Esophagus squamous epithelium (tissue), 5 donors: Measurements from ENCODE around the gene MYO9B. TPM values are rescaled to one million over a fixed set of nuclear protein-coding genes. Genes with fewer than 3 reads are reported as not detected.

Experiments used
- DNase-seq: peaks from one replicate; lab custom pipeline; 2025; lab: John Stamatoyannopoulos, UW
- H3K27ac ChIP-seq, 4 donors: fragments of 200-600 bp; sonication (generic); one replicate each; pipeline ENCODE4 v1.5.1; 2016 to 2019; ENCODE audit warnings: mild to moderate bottlenecking in 1 of 4
- H3K27me3 ChIP-seq, 4 donors: fragments of 200-600 bp; sonication (generic); 1 replicate in 3 of 4; 2 replicates in 1 of 4; pipeline versions ENCODE4 v1.5.1 to v1.6.0; 2017 to 2021; ENCODE audit warnings: antibody characterized with exemption in 1 of 4
- H3K36me3 ChIP-seq, 3 donors: fragments of 200-600 bp; sonication (generic); one replicate each; pipeline ENCODE4 v1.5.1; 2016 to 2019
- H3K4me1 ChIP-seq, 3 donors: fragments of 200-600 bp; sonication (generic); one replicate each; pipeline ENCODE4 v1.5.1; 2017 to 2019
- H3K4me3 ChIP-seq, 4 donors: fragments of 200-600 bp; sonication (generic); 1 replicate in 3 of 4; 2 replicates in 1 of 4; pipeline ENCODE4 v1.5.1; 2016 to 2019; ENCODE audit warnings: mild to moderate bottlenecking in 2 of 4, moderate library complexity in 1 of 4
- H3K9me3 ChIP-seq, 3 donors: fragments of 200-600 bp; sonication (generic); one replicate each; pipeline ENCODE4 v1.5.1; 2016 to 2019
- POLR2A ChIP-seq, 4 donors: fragments of 450-650 bp; IDR thresholded peaks; one replicate each; pipeline ENCODE4 v1.6.1; 2017; ENCODE audit warnings: antibody characterized with exemption in 4 of 4, mild to moderate bottlenecking in 4 of 4, moderate library complexity in 3 of 4
- WGBS, 2 donors: methylation state at CpG; one replicate each; pipeline ENCODE4 v1.1.5; 2018; 5-methylcytosine and 5-hydroxymethylcytosine counted together
- intact Hi-C: fragments of 100-400 bp; cut with DNase I; formaldehyde crosslinking; loops from one replicate; pipeline ENCODE4 v1.15.0; 2022
- total RNA-seq, 4 donors: library from RNA; depleted of rRNA; stranded (reverse); fragments of >200 nt; gene quantifications; one replicate each; pipeline ENCODE4 v1.1.0, GENCODE V29; 2016
- TF ChIP-seq, protein P1 (sequence below), 6 experiments: fragments of 450-650 bp in 4 of 6; fragments of 200-600 bp in 2 of 6; sonication (generic) in 2 of 6; IDR thresholded peaks; one replicate each; pipeline ENCODE4 v1.5.1; 2016 to 2019; ENCODE audit warnings: antibody characterized with exemption in 6 of 6, mild to moderate bottlenecking in 4 of 6, moderate library complexity in 4 of 6
- donor health status: DM: yes; HTN: yes; CAD: no.

MYO9B gene
- total RNA-seq, 4 donors from 2014 or later = 25.5 to 60.5 (median 39.5) TPM

DNA sequence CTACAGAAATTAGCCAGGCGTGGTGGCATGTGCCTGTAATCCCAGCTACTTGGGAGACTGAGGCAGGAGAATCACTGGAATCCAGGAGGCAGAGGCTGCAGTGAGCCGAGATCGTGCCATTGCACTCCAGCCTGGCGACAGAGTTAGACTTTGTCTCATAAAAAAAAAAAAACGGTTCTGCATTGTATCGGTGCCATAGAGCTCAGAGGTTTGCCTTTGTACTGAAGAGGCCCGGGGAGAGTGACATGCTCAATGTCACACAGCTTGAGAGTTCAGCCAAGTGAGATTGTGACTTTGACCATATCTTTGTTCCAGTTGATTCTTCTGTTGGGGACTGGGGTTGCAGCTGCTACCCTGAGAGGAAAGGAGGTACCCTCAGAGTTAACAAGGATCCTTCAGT, 4.7 kb upstream of the MYO9B start:
- Histone ChIP-seq H3K27me3 (no peaks in the 10 kb centered on the region), H3K36me3 (peaks cover 0 to 36% (median 0%) of the 10 kb centered on the region in 3 donors), H3K4me3 (no peak overlapping the region), H3K4me1 (peaks cover 11 to 23% (median 12%) of the 10 kb centered on the region in 3 donors), H3K27ac (no peak overlapping the region), H3K9me3 (no peaks in the 10 kb centered on the region)
- WGBS, 2 donors = 84 to 88% methylated on average over 7 of the region's 7 CpGs
- intact Hi-C loops = no loop called here
- TF ChIP-seq POLR2A (IDR thresholded peaks at IDR 0.05) = no peak
- TF ChIP-seq, protein P1, sequence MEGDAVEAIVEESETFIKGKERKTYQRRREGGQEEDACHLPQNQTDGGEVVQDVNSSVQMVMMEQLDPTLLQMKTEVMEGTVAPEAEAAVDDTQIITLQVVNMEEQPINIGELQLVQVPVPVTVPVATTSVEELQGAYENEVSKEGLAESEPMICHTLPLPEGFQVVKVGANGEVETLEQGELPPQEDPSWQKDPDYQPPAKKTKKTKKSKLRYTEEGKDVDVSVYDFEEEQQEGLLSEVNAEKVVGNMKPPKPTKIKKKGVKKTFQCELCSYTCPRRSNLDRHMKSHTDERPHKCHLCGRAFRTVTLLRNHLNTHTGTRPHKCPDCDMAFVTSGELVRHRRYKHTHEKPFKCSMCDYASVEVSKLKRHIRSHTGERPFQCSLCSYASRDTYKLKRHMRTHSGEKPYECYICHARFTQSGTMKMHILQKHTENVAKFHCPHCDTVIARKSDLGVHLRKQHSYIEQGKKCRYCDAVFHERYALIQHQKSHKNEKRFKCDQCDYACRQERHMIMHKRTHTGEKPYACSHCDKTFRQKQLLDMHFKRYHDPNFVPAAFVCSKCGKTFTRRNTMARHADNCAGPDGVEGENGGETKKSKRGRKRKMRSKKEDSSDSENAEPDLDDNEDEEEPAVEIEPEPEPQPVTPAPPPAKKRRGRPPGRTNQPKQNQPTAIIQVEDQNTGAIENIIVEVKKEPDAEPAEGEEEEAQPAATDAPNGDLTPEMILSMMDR (IDR thresholded peaks at IDR 0.05) = no peak
- DNase-seq = no peak

DNA sequence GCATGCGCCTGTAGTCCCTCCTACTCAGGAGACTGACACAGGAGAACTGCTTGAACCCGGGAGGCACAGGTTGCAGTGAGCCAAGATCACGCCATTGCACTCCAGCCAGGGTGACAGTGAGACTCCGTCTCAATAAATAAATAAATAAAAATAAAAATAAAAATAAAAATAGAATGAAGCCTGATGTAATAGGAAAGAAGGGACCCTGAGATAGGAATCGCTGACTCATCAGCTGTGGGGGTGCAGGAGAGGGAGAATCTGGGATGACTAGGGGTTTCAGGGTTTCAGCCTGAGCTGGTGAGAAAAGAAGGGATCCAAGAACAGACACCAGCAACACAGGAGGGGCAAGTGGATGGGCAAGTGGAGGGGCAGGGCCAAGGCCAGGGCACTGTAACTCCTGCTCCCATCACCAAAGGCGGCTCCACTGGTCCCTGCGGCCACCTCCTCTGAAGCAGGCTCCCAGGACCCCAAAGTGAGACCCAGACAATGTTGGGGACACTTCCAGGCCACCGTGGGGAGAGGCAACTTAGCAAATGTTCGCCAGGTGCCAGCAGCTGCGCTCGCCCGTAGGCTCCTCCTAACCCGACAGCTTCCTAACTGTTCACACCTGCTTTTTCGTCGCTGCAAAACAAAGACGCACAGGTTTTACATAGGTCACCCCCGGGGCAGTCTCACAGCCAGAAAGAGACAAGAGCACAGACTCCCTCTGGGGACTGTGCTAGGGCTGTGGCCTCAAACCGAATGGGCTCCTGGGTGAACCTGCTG, 1.5 kb upstream of the MYO9B start:
- Histone ChIP-seq H3K4me1 (peaks cover 25 to 47% (median 38%) of the 10 kb centered on the region in 3 donors), H3K27ac (peak overlapping the region; percentile 87 to 97 (median 92)), H3K9me3 (no peaks in the 10 kb centered on the region), H3K27me3 (no peaks in the 10 kb centered on the region), H3K36me3 (peaks cover 0 to 19% (median 0%) of the 10 kb centered on the region in 3 donors), H3K4me3 (peak overlapping the region; percentile 67 to 96 (median 75))
- no peak for DNase-seq
- 43 to 45% methylated on average over 16 to 18 of the region's 18 CpGs for WGBS, 2 donors
- TF ChIP-seq, protein P1 (IDR thresholded peaks at IDR 0.05) = no peak
- TF ChIP-seq POLR2A (IDR thresholded peaks at IDR 0.05) = no peak
- intact Hi-C loops = no loop called here

DNA sequence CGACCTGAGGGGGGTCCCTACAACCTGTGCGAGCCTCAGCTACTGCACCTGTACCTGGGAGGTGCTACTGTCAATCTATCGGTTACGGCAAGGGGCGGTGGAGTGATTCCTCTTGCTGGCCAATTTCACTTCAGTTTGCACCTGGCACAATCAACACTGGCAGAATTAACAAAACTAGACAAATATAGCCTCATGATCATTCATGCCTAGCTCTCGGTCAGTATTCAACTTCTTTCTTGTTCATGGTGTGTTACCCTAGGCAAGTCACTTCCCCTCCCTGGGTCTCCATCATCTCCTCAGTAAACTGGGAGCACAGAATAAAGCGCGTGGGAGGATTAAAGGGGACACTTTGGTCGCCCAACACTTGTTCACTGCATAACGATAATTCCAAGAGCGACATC, 943 bp upstream of the MYO9B start:
- TF ChIP-seq POLR2A (IDR thresholded peaks at IDR 0.05) = no peak
- TF ChIP-seq, protein P1 (IDR thresholded peaks at IDR 0.05) = no peak

DNA sequence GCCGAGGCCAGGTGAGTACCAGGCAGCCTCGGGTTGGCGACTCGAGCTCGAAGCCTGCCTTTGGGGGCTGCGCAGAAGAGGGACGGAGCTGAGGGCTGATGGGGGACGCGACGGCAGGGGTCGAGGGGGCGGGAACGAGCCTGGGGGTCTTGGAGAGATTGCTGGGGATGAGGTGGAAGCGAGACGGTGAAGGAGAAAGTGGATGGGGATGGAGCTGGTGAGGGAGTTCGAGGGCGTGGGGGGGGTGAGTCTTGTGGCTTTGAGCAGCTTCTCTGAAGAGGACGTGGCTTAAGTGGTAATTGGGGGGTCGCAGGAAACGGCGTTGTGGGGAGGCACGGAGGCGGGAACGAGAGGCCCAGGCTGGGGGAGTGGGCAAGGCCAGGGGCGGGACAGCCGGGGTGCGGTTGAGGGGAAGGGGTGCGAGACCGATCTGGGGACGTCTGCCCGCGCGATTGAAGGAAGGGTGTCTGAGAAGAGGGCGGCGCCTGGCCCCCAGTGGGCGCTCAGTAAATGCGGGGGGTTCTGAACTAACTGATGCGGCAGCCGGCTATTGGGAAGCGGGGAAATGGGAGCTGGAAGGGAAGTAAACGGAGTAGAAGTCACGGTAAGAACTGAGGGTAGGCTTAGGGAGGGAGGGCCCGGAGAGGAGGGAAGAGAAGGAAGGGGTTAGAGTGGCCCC, 426 bp downstream of the MYO9B start:
- no peak for DNase-seq
- peaks cover 26 to 65% (median 45%) of the 10 kb centered on the region in 3 donors for H3K4me1 ChIP-seq
- H3K36me3 ChIP-seq = peaks cover 0 to 11% (median 0%) of the 10 kb centered on the region in 3 donors
- TF ChIP-seq, protein P1 (IDR thresholded peaks at IDR 0.05) = no peak
- TF ChIP-seq POLR2A (IDR thresholded peaks at IDR 0.05) = no peak
- no peaks in the 10 kb centered on the region for H3K27me3 ChIP-seq
- peak overlapping the region; percentile 64 to 96 (median 75) for H3K4me3 ChIP-seq
- H3K9me3 ChIP-seq = no peaks in the 10 kb centered on the region
- H3K27ac ChIP-seq = peak overlapping the region; percentile 92 to 97 (median 93)
- WGBS, 2 donors = 1 to 4% methylated on average over 27 to 28 of the region's 43 CpGs
- intact Hi-C loops = no loop called here

More for the DNA sequence above, 943 bp upstream of the MYO9B start:
- no peaks in the 10 kb centered on the region for H3K9me3 ChIP-seq
- peak overlapping the region; percentile 67 to 96 (median 75) for H3K4me3 ChIP-seq
- no peak for DNase-seq
- 9 to 12% methylated on average over 5 to 11 of the region's 11 CpGs for WGBS, 2 donors
- H3K27ac ChIP-seq = peak overlapping the region; percentile 87 to 97 (median 92)
- intact Hi-C loops = no loop called here
- H3K4me1 ChIP-seq = peaks cover 25 to 53% (median 43%) of the 10 kb centered on the region in 3 donors
- no peaks in the 10 kb centered on the region for H3K27me3 ChIP-seq
- H3K36me3 ChIP-seq = peaks cover 0 to 19% (median 0%) of the 10 kb centered on the region in 3 donors
